B cell (primary cell): ENCODE data around the gene CBX8. TPM values are rescaled to one million over a fixed set of nuclear protein-coding genes. Genes with fewer than 3 reads are reported as not detected.

Experiments
- ATAC-seq: fragments of 200-7000 bp; cut with Tn5 transposase; one replicate; pipeline ENCODE4 v1.10.0; 2021; ENCODE audit warnings: low read depth, mild to moderate bottlenecking, moderate number of reproducible peaks, moderate library complexity
- CTCF ChIA-PET: fragments of 350-600 bp; sonication (Branson Sonifier 250); formaldehyde crosslinking; loops from one replicate; lab custom pipeline; 2021; ENCODE audit warnings: antibody characterized with exemption, inconsistent platforms; lab: Charles Lee
- POLR2A ChIA-PET: fragments of 350-600 bp; sonication (Branson Sonifier 250); formaldehyde crosslinking; loops from one replicate; lab custom pipeline; 2021; ENCODE audit warnings: antibody characterized with exemption; lab: Charles Lee
- DNase-seq: peaks from one replicate; pipeline ENCODE4 v3.0.0; 2013
- H2AFZ ChIP-seq: 2 replicates; pipeline ENCODE4 v1.6.1; 2012; ENCODE audit warnings: mild to moderate bottlenecking, low read depth, low read length; ENCODE audit not compliant: insufficient read depth, poor library complexity, severe bottlenecking
- H3K27ac ChIP-seq, 2 donors: 1 replicate in 1 of 2; 2 replicates in 1 of 2; pipeline ENCODE4 v1.5.1; 2012 to 2013; ENCODE audit warnings: low read length in 2 of 2, mild to moderate bottlenecking in 2 of 2, moderate library complexity in 1 of 2
- H3K27me3 ChIP-seq, 4 experiments: fragments of 200-600 bp in 1 of 4; sonication (generic) in 1 of 4; replicated peaks in 1 of 4; 1 replicate in 2 of 4; 2 replicates in 2 of 4; pipeline versions ENCODE4 v1.6.1 to v1.7.0; 2013 to 2016; ENCODE audit warnings: low read length in 3 of 4, mild to moderate bottlenecking in 2 of 4, mixed read lengths in 1 of 4, moderate library complexity in 1 of 4; ENCODE audit not compliant: insufficient read depth in 4 of 4, control insufficient read depth in 3 of 4; ENCODE audit errors: control extremely low read depth in 1 of 4
- H3K36me3 ChIP-seq, 2 experiments: replicated peaks in 1 of 2; 1 replicate in 1 of 2; 2 replicates in 1 of 2; pipeline versions ENCODE4 v1.6.1 to v1.7.1; 2013; ENCODE audit warnings: low read length in 1 of 2; ENCODE audit not compliant: insufficient read depth in 2 of 2, control insufficient read depth in 1 of 2; ENCODE audit errors: control extremely low read depth in 1 of 2, extremely low read depth in 1 of 2
- H3K4me1 ChIP-seq, 2 donors: fragments of 200-600 bp in 1 of 2; sonication (generic) in 1 of 2; 1 replicate in 1 of 2; 2 replicates in 1 of 2; pipeline versions ENCODE4 v1.5.1 to v1.6.1; 2013 to 2017; ENCODE audit warnings: low read length in 2 of 2; ENCODE audit not compliant: control insufficient read depth in 2 of 2, insufficient read depth in 2 of 2
- H3K4me2 ChIP-seq: replicated peaks from 2 replicates; pipeline ENCODE3; 2012; ENCODE audit warnings: mild to moderate bottlenecking, low read depth, low read length; ENCODE audit not compliant: poor library complexity, severe bottlenecking
- H3K4me3 ChIP-seq, 5 experiments: fragments of 200-600 bp in 1 of 5; sonication (generic) in 1 of 5; 1 replicate in 3 of 5; 2 replicates in 2 of 5; pipeline versions ENCODE4 v1.5.1 to v1.7.0; 2011 to 2016; ENCODE audit warnings: low read length in 4 of 5, mild to moderate bottlenecking in 4 of 5, low read depth in 2 of 5, control low read depth in 1 of 5, moderate library complexity in 1 of 5; ENCODE audit not compliant: insufficient read depth in 1 of 5; ENCODE audit errors: control extremely low read depth in 1 of 5, extremely low read depth in 1 of 5
- H3K79me2 ChIP-seq: fragments of 200-600 bp; sonication (generic); one replicate; pipeline ENCODE4 v1.6.0; 2016; ENCODE audit warnings: low read length; ENCODE audit not compliant: control insufficient read depth, insufficient read depth
- H3K9ac ChIP-seq: fragments of 200-600 bp; sonication (generic); 2 replicates; pipeline ENCODE4 v1.6.1; 2017; ENCODE audit warnings: mild to moderate bottlenecking, low read length, moderate library complexity
- H3K9me3 ChIP-seq, 3 donors: one replicate each; pipeline versions ENCODE4 v1.6.1 to v1.7.1; 2013; ENCODE audit warnings: low read length in 2 of 3; ENCODE audit not compliant: control insufficient read depth in 2 of 3, insufficient read depth in 1 of 3; ENCODE audit errors: control extremely low read depth in 1 of 3
- H4K20me1 ChIP-seq: 2 replicates; pipeline ENCODE4 v1.6.0; 2012; ENCODE audit warnings: mild to moderate bottlenecking, low read length; ENCODE audit not compliant: insufficient read depth, control insufficient read depth, poor library complexity, severe bottlenecking
- H3K27ac Mint-ChIP-seq: one replicate; pipeline ENCODE4 v1.8.0; 2021; ENCODE audit warnings: mixed read lengths
- H3K27me3 Mint-ChIP-seq: one replicate; pipeline ENCODE4 v1.8.0; 2021; ENCODE audit warnings: mixed read lengths
- H3K4me1 Mint-ChIP-seq: one replicate; pipeline ENCODE4 v1.8.0; 2021; ENCODE audit warnings: mixed read lengths
- H3K4me3 Mint-ChIP-seq: one replicate; pipeline ENCODE4 v1.8.0; 2021; ENCODE audit warnings: mixed read lengths
- H3K9me3 Mint-ChIP-seq: one replicate; pipeline ENCODE4 v1.8.0; 2022; ENCODE audit warnings: mixed read lengths; ENCODE audit not compliant: insufficient read depth
- EZH2 ChIP-seq: IDR thresholded peaks from 2 replicates; pipeline ENCODE4 v1.6.1; 2012; ENCODE audit warnings: borderline replicate concordance, low read depth, mild to moderate bottlenecking, moderate library complexity, low read length; ENCODE audit not compliant: insufficient read depth, poor library complexity, severe bottlenecking
- WGBS: methylation state at CpG from one replicate; pipeline ENCODE4 v1.1.5; 2013; ENCODE audit warnings: missing lambda C conversion rate; ENCODE audit not compliant: insufficient coverage; 5-methylcytosine and 5-hydroxymethylcytosine counted together
- intact Hi-C: fragments of 100-400 bp; cut with micrococcal nuclease; formaldehyde crosslinking; loops from one replicate; pipeline ENCODE4 v1.10.0; 2022
- polyA plus RNA-seq: library from polyadenylated mRNA; depleted of rRNA; stranded (reverse); fragments of >200 nt; gene quantifications from 2 replicates; pipeline ENCODE4 v1.2.3, GENCODE V29; 2012
- total RNA-seq, 2 donors: library from RNA; stranded (reverse); fragments of 120-200 nt in 1 of 2; gene quantifications; 1 replicate in 1 of 2; 2 replicates in 1 of 2; pipeline versions ENCODE4 v1.2.3 to v1.2.4, GENCODE V29; 2013 to 2022
- TF ChIP-seq, protein P1 (sequence below): fragments of 200-600 bp; IDR thresholded peaks from one replicate; pipeline ENCODE4 v1.8.0; 2022; ENCODE audit warnings: antibody characterized with exemption, mild to moderate bottlenecking

CBX8 gene
- total and polyA plus RNA-seq, 2 donors (not counting 1 experiment from before 2014, with no cell fraction given) = 0.31 to 6.8 TPM

DNA sequence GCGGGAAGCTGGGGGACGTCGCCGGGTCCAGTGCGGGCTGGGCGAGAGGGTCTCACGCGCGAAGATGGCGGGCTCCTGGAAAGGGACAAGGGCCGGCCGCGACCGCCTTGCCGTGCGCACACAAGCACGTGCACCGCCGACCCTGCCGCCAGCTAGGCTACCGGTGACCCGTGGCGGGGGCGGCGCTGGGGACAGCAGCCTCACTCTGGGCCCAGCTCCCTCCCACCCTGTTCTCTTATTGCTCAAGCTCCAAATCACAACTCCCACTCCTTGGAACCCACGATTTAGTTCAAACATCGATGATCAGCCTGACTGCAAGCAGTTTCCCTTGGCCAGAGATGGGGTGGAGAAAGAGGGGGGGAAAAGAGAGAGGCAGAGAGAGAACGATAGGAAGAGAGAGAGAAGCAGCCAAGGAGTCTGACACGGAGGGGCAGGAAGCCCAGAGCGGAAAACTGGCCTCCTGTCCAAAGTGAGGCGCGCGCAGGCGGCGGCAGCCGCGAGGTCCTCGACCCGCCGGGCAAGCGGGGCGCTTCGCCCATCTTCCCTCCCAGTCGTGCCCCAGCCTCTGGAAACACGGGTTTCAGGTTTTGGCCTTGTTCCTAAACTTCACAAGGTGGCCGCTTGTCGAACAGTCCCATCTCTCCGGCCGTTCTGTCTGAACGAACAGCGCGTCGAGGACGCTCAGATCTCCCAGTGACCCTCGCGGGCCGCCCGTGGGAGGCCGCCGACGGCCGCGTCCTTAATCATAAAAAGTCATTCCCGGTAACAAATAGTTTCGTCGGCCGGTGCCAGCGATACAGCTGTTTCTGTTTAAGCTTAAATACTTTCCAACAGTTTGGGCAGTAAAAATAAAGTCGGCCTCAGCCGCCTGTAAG is 1.7 kb upstream of the CBX8 start:
- Mint-ChIP-seq H3K4me3 (peak overlapping the region; percentile 67), H3K27me3 (peaks cover 32% of the 10 kb centered on the region), H3K9me3 (no peaks in the 10 kb centered on the region), H3K4me1 (peaks cover 39% of the 10 kb centered on the region), H3K27ac (peak overlapping the region; percentile 84)
- peaks cover 0 to 62% (median 52%) of the 10 kb centered on the region in 4 experiments for H3K27me3 ChIP-seq
- peaks cover 46% of the 10 kb centered on the region for H4K20me1 ChIP-seq
- ATAC-seq = no peak
- peaks cover 4% of the 10 kb centered on the region for H3K79me2 ChIP-seq
- H3K4me2 ChIP-seq = peak overlapping the region; percentile 98
- peak; percentile 99 for TF ChIP-seq EZH2
- TF ChIP-seq, protein P1, sequence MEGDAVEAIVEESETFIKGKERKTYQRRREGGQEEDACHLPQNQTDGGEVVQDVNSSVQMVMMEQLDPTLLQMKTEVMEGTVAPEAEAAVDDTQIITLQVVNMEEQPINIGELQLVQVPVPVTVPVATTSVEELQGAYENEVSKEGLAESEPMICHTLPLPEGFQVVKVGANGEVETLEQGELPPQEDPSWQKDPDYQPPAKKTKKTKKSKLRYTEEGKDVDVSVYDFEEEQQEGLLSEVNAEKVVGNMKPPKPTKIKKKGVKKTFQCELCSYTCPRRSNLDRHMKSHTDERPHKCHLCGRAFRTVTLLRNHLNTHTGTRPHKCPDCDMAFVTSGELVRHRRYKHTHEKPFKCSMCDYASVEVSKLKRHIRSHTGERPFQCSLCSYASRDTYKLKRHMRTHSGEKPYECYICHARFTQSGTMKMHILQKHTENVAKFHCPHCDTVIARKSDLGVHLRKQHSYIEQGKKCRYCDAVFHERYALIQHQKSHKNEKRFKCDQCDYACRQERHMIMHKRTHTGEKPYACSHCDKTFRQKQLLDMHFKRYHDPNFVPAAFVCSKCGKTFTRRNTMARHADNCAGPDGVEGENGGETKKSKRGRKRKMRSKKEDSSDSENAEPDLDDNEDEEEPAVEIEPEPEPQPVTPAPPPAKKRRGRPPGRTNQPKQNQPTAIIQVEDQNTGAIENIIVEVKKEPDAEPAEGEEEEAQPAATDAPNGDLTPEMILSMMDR = no peak
- H3K4me1 ChIP-seq = peaks cover 59 to 65% of the 10 kb centered on the region in 2 donors
- H3K9ac ChIP-seq = peak overlapping the region; percentile 55
- H2AFZ ChIP-seq = peak overlapping the region; percentile 57
- POLR2A ChIA-PET = interaction anchor here (0.8 to 2.1 kb wide), 6 partner anchors 10 to 139 kb away, joined by 3 to 45 read pairs (median 4); partner anchors contain the start of gene CBX4
- intact Hi-C loops = loop anchor here (5.0 kb wide), 2 partner anchors 1599 to 1714 kb away; partner anchors contain the start of genes ACTG1 and BAHCC1
- peak; percentile 63 for DNase-seq
- H3K9me3 ChIP-seq = peaks cover 0 to 61% (median 28%) of the 10 kb centered on the region in 3 donors
- peaks cover 0 to 7% of the 10 kb centered on the region in 2 experiments for H3K36me3 ChIP-seq
- 4% methylated on average over 63 of the region's 70 CpGs for WGBS
- CTCF ChIA-PET = interaction anchor here (1.1 to 3.6 kb wide), 6 partner anchors 9 to 45 kb away, joined by 3 to 18 read pairs (median 6); partner anchors contain the start of gene CBX4
- no peak overlapping the region for H3K4me3 ChIP-seq
- no peak overlapping the region for H3K27ac ChIP-seq
